Naive thymus-derived CD4-positive, alpha-beta T cell (primary cell): ENCODE results near the gene HIVEP3. TPM values are rescaled to one million over a fixed set of nuclear protein-coding genes. Genes with fewer than 3 reads are reported as not detected.
A peak's percentile ranks its signal among the peaks of the same experiment; 100 is the strongest.

Experiments used
- ATAC-seq: fragments of 150-1000 bp; cut with Tn5 transposase; 2 replicates; pipeline ENCODE4 v1.10.0; 2021; ENCODE audit warnings: mild to moderate bottlenecking, moderate library complexity
- CTCF ChIA-PET: fragments of 350-600 bp; sonication (Branson Sonifier 250); formaldehyde crosslinking; loops from one replicate; lab custom pipeline; 2021; ENCODE audit warnings: antibody characterized with exemption; lab: Charles Lee
- POLR2A ChIA-PET: fragments of 350-600 bp; sonication (Branson Sonifier 250); formaldehyde crosslinking; loops from one replicate; lab custom pipeline; 2021; ENCODE audit warnings: antibody characterized with exemption, inconsistent platforms; lab: Charles Lee
- DNase-seq, 9 donors: peaks; one replicate each; pipeline versions ENCODE4 v3.0.0 to v3.0.0-alpha.2; 2020 to 2022; ENCODE audit warnings: mixed read lengths in 1 of 9
- H3K27ac ChIP-seq: one replicate; pipeline ENCODE4 v1.7.0; 2013; ENCODE audit warnings: mild to moderate bottlenecking, low read depth, low read length, moderate library complexity
- H3K27me3 ChIP-seq, 2 donors: one replicate each; pipeline ENCODE4 v1.7.0; 2013; ENCODE audit warnings: low read length in 2 of 2, mild to moderate bottlenecking in 2 of 2, moderate library complexity in 2 of 2; ENCODE audit not compliant: control insufficient read depth in 2 of 2, insufficient read depth in 2 of 2
- H3K36me3 ChIP-seq, 3 experiments: 1 replicate in 2 of 3; 2 replicates in 1 of 3; pipeline ENCODE4 v1.7.0; 2013; ENCODE audit warnings: low read length in 3 of 3, mild to moderate bottlenecking in 3 of 3, moderate library complexity in 1 of 3; ENCODE audit not compliant: insufficient read depth in 3 of 3, control insufficient read depth in 2 of 3
- H3K4me1 ChIP-seq, 2 donors: one replicate each; pipeline ENCODE4 v1.7.0; 2013; ENCODE audit warnings: low read length in 2 of 2, mild to moderate bottlenecking in 2 of 2, moderate library complexity in 1 of 2; ENCODE audit not compliant: control insufficient read depth in 2 of 2, insufficient read depth in 2 of 2
- H3K4me3 ChIP-seq: 2 replicates; pipeline ENCODE4 v1.7.0; 2013; ENCODE audit warnings: mild to moderate bottlenecking, low read length
- H3K9me3 ChIP-seq, 3 experiments: 1 replicate in 2 of 3; 2 replicates in 1 of 3; pipeline ENCODE4 v1.7.0; 2013; ENCODE audit warnings: low read length in 3 of 3; ENCODE audit not compliant: control insufficient read depth in 2 of 3
- H3K27ac Mint-ChIP-seq, 9 donors: one replicate each; pipeline ENCODE4 v1.8.0; 2020 to 2022; ENCODE audit warnings: mixed read lengths in 9 of 9, mild to moderate bottlenecking in 8 of 9, moderate library complexity in 5 of 9, inconsistent platforms in 2 of 9
- H3K27me3 Mint-ChIP-seq, 5 donors: one replicate each; pipeline ENCODE4 v1.8.0; 2021 to 2022; ENCODE audit warnings: mixed read lengths in 5 of 5, mild to moderate bottlenecking in 1 of 5
- H3K36me3 Mint-ChIP-seq, 5 donors: one replicate each; pipeline ENCODE4 v1.8.0; 2020 to 2022; ENCODE audit warnings: mixed read lengths in 5 of 5, mild to moderate bottlenecking in 3 of 5, inconsistent platforms in 1 of 5
- H3K4me1 Mint-ChIP-seq, 7 donors: one replicate each; pipeline ENCODE4 v1.8.0; 2020 to 2022; ENCODE audit warnings: mixed read lengths in 7 of 7, mild to moderate bottlenecking in 3 of 7, inconsistent platforms in 1 of 7
- H3K4me3 Mint-ChIP-seq, 10 donors: one replicate each; pipeline ENCODE4 v1.8.0; 2020 to 2022; ENCODE audit warnings: mild to moderate bottlenecking in 10 of 10, mixed read lengths in 10 of 10, moderate library complexity in 6 of 10, inconsistent platforms in 2 of 10
- H3K9me3 Mint-ChIP-seq, 11 donors: one replicate each; pipeline ENCODE4 v1.8.0; 2020 to 2022; ENCODE audit warnings: mixed read lengths in 11 of 11, mild to moderate bottlenecking in 4 of 11, inconsistent platforms in 1 of 11, moderate library complexity in 1 of 11
- intact Hi-C, 2 donors: fragments of 100-400 bp; cut with micrococcal nuclease; formaldehyde crosslinking; loops; one replicate each; pipeline ENCODE4 v1.15.1; 2023
- polyA plus RNA-seq, 2 donors: library from polyadenylated mRNA; unstranded; fragments of 300-500 nt; fragmentation: Illumina TruSeq; gene quantifications; one replicate each; pipeline ENCODE4 v1.2.3, GENCODE V29; 2021
- total RNA-seq, 6 experiments: library from RNA in 5 of 6; stranded (reverse) in 5 of 6; gene quantifications; 1 replicate in 5 of 6; 2 replicates in 1 of 6; pipeline ENCODE4 v1.2.3 and lab custom pipeline; 2021 to 2026

Gene HIVEP3
- total and polyA plus RNA-seq, 7 experiments from 2014 or later, result 4.3 to 19.1 (median 7.0) TPM

DNA sequence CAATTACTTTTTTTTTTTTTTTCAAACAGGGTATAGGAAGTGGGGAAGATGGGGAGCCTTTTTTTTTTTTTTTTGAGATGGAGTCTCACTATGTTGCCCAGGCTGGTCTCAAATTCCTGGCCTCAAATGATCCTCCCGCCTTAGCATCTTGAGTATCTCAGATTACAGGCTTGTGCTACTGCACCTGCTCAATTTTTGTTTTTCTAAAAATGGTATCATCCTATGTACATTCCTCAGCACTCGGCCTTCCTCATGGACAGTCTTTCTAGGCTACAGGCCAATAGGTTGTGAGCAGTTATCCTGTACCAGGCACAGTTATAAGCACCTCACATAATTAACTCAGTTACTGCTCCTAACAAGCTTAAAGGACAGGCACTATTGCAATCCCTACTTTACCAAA, 302.2 kb downstream of the HIVEP3 start:
- ATAC-seq, result no peak
- H3K9me3 Mint-ChIP-seq, result no peaks in the 10 kb centered on the region
- ChIA-PET POLR2A (interaction anchor here (0.6 kb wide), 1 partner anchor 231 kb away, joined by 3 read pairs; no protein-coding TSS in a partner anchor), CTCF (no interaction called here)
- Histone ChIP-seq H3K36me3 (no peaks in the 10 kb centered on the region), H3K27ac (no peak overlapping the region), H3K27me3 (no peaks in the 10 kb centered on the region), H3K4me3 (no peak overlapping the region), H3K4me1 (no peaks in the 10 kb centered on the region), H3K9me3 (no peaks in the 10 kb centered on the region)
- DNase-seq, result no peak
- H3K4me3 Mint-ChIP-seq, result no peak overlapping the region
- H3K27ac Mint-ChIP-seq, result no peak overlapping the region
- no peaks in the 10 kb centered on the region for H3K27me3 Mint-ChIP-seq
- intact Hi-C loops, result no loop called here
- peaks cover 0 to 23% (median 4%) of the 10 kb centered on the region in 7 donors for H3K4me1 Mint-ChIP-seq
- H3K36me3 Mint-ChIP-seq, result peaks cover 0 to 10% (median 0%) of the 10 kb centered on the region in 5 donors

DNA sequence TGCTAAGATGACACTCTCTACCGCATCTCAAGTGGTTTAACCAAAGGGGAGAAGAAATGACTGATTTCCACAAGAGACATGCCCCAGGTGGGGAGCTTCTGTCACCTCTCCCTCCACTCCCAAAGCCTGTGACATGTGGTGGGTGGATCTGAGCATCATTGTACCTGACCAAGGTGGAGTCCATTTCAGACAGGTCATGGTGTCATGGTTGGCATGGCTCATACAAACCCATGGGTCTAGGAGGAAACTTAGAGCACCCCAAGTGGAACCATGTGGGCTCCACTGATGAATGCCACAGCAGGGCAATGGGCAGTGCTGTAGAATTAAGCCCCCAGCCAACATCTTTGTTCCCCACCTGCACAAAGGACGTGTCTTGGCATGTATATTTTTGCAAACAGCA, 302.7 kb downstream of the HIVEP3 start:
- no peaks in the 10 kb centered on the region for H3K36me3 ChIP-seq
- no peak overlapping the region for H3K4me3 Mint-ChIP-seq

DNA sequence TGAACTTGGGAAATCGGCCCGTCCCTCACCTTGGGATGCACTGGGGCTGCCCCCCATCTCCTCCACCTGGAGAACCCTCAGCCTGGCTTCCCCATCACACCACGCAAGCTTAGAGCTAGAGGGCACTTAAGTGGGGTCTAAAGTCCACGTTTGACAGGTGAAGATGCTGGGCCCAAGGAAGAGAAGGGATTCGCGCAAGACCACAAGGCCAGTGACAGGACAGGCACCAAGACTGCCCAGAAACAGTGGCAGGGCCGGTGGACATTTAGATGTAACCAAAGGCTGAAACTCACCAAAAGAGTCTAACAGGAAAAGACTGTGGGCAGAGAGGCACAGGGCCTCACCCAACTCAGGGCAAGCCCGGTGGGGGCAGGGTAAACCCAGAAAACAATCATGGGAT, 303.4 kb downstream of the HIVEP3 start:
- Mint-ChIP-seq H3K9me3 (no peaks in the 10 kb centered on the region), H3K4me1 (peaks cover 0 to 19% (median 0%) of the 10 kb centered on the region in 7 donors), H3K27ac (peak overlapping the region in 1 of 9 donors; percentile 50), H3K4me3 (no peak overlapping the region), H3K27me3 (no peaks in the 10 kb centered on the region), H3K36me3 (peaks cover 0 to 10% (median 0%) of the 10 kb centered on the region in 5 donors)
- Histone ChIP-seq H3K36me3 (no peaks in the 10 kb centered on the region), H3K9me3 (no peaks in the 10 kb centered on the region), H3K4me3 (no peak overlapping the region), H3K27ac (no peak overlapping the region), H3K27me3 (no peaks in the 10 kb centered on the region), H3K4me1 (no peaks in the 10 kb centered on the region)
- peak in 1 of 9 donors; percentile 3 for DNase-seq
- ATAC-seq, result no peak
- intact Hi-C loops, result no loop called here
- POLR2A ChIA-PET, result no interaction called here
- CTCF ChIA-PET, result interaction anchor here (0.6 kb wide), 1 partner anchor 1605 kb away, joined by 7 read pairs; no protein-coding TSS in a partner anchor

More for the DNA sequence above, 302.7 kb downstream of the HIVEP3 start:
- H3K27ac Mint-ChIP-seq, result no peak overlapping the region
- POLR2A ChIA-PET, result no interaction called here
- H3K27ac ChIP-seq, result no peak overlapping the region
- H3K36me3 Mint-ChIP-seq, result peaks cover 0 to 10% (median 0%) of the 10 kb centered on the region in 5 donors
- no peaks in the 10 kb centered on the region for H3K9me3 ChIP-seq
- no peaks in the 10 kb centered on the region for H3K9me3 Mint-ChIP-seq
- DNase-seq (peak in 1 of 9 donors; percentile 7), ATAC-seq (no peak)
- H3K4me1 Mint-ChIP-seq, result peaks cover 0 to 22% (median 3%) of the 10 kb centered on the region in 7 donors
- H3K27me3 ChIP-seq, result no peaks in the 10 kb centered on the region
- H3K4me1 ChIP-seq, result no peaks in the 10 kb centered on the region
- CTCF ChIA-PET, result no interaction called here
- intact Hi-C loops, result no loop called here
- no peak overlapping the region for H3K4me3 ChIP-seq
- no peaks in the 10 kb centered on the region for H3K27me3 Mint-ChIP-seq

- intact Hi-C loops, result no loop called here
- POLR2A ChIA-PET, result no interaction called here
- Histone ChIP-seq H3K27ac (no peak overlapping the region), H3K4me1 (no peaks in the 10 kb centered on the region), H3K9me3 (no peaks in the 10 kb centered on the region), H3K4me3 (no peak overlapping the region), H3K36me3 (no peaks in the 10 kb centered on the region), H3K27me3 (no peaks in the 10 kb centered on the region)
- H3K27me3 Mint-ChIP-seq, result no peaks in the 10 kb centered on the region
- CTCF ChIA-PET, result interaction anchor here (0.6 kb wide), 1 partner anchor 1606 kb away, joined by 7 read pairs; no protein-coding TSS in a partner anchor
- peak overlapping the region in 1 of 9 donors; percentile 42 for H3K27ac Mint-ChIP-seq
- H3K4me1 Mint-ChIP-seq, result peaks cover 0 to 18% (median 0%) of the 10 kb centered on the region in 7 donors
- no peak overlapping the region for H3K4me3 Mint-ChIP-seq
- DNase-seq (peak in 1 of 9 donors; percentile 8), ATAC-seq (no peak)
- H3K36me3 Mint-ChIP-seq, result peaks cover 0 to 10% (median 0%) of the 10 kb centered on the region in 5 donors
- H3K9me3 Mint-ChIP-seq, result no peaks in the 10 kb centered on the region
These were observed 303.9 kb downstream of the HIVEP3 start for GRCh38 chr1:41614818-41615217.

DNA sequence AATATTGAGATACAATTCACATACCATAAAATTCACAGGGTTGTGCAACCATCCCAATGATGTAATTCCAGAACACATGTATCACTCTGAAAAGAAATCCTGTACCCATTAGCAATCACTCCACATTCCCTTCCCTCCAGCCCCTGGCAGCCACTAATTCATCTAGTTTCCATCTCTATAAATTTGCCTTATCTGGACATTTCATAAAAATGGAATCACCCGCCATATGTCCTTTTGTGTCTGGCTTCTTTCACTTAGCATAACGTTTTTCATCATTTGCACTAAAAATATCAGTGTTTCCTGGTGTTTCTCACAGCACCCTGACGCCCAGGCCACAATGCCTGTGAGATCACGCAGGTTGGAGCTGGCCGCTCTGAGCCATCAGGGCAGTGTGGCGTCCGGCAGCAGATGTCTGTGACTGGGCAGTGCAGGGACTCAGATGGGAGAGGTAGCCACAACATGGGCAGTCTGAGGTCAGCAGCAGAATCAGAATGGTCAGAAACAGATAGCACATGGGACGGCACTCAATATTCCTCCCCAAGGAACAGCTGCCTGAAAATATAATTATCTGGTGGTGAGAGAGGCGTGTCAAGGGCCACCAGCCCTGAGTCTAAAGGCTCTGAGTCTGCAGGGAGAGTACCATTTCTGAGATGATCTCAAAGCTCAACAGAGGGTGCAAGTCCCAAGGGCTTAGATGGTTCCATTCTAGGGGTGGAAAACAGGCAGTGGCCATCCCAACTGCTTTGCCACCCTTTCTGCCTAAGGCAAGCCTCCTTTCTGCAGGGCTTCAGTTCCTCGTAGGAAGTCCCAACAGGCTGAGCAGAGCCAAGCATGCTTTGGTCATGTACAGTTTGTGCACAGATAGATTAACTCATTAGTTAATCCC, 304.8 kb downstream of the HIVEP3 start:
- H3K9me3 Mint-ChIP-seq, result no peaks in the 10 kb centered on the region

GRCh38 chr1:41612953-41613352, 305.8 kb downstream of the HIVEP3 start:
- Mint-ChIP-seq H3K27me3 (no peaks in the 10 kb centered on the region), H3K36me3 (peaks cover 0 to 10% (median 0%) of the 10 kb centered on the region in 5 donors), H3K9me3 (no peaks in the 10 kb centered on the region), H3K4me3 (no peak overlapping the region), H3K27ac (no peak overlapping the region), H3K4me1 (peaks cover 0 to 25% (median 0%) of the 10 kb centered on the region in 7 donors)
- Histone ChIP-seq H3K27ac (no peak overlapping the region), H3K9me3 (no peaks in the 10 kb centered on the region), H3K4me3 (no peak overlapping the region), H3K27me3 (no peaks in the 10 kb centered on the region), H3K4me1 (no peaks in the 10 kb centered on the region), H3K36me3 (no peaks in the 10 kb centered on the region)
- DNase-seq, result peak in 1 of 9 donors; percentile 12
- ChIA-PET CTCF (no interaction called here), POLR2A (no interaction called here)
- no peak for ATAC-seq
- intact Hi-C loops, result no loop called here

More for the DNA sequence above, 304.8 kb downstream of the HIVEP3 start:
- no peak for ATAC-seq
- Histone ChIP-seq H3K9me3 (no peaks in the 10 kb centered on the region), H3K27ac (no peak overlapping the region), H3K27me3 (no peaks in the 10 kb centered on the region), H3K36me3 (no peaks in the 10 kb centered on the region), H3K4me1 (no peaks in the 10 kb centered on the region), H3K4me3 (no peak overlapping the region)
- H3K27ac Mint-ChIP-seq, result peak overlapping the region in 2 of 9 donors; percentile 42 to 58
- intact Hi-C loops, result no loop called here
- peaks cover 0 to 10% (median 0%) of the 10 kb centered on the region in 5 donors for H3K36me3 Mint-ChIP-seq
- peaks cover 0 to 18% (median 0%) of the 10 kb centered on the region in 7 donors for H3K4me1 Mint-ChIP-seq
- POLR2A ChIA-PET, result no interaction called here
- H3K27me3 Mint-ChIP-seq, result no peaks in the 10 kb centered on the region
- DNase-seq, result peak in 1 of 9 donors; percentile 17
- CTCF ChIA-PET, result interaction anchor here (0.5 kb wide), 1 partner anchor 107 kb away, joined by 6 read pairs; no protein-coding TSS in a partner anchor
- H3K4me3 Mint-ChIP-seq, result no peak overlapping the region
